HepG2 (cell line): Measurements from ENCODE around the gene GLB1L3. TPM values are rescaled to one million over a fixed set of nuclear protein-coding genes. Genes with fewer than 3 reads are reported as not detected.

Experiments
- ATAC-seq: fragments of 200-7000 bp; cut with Tn5 transposase; 3 replicates; pipeline ENCODE4 v1.9.1; 2020; ENCODE audit warnings: mild to moderate bottlenecking, moderate library complexity
- BruUV-seq: library from RNA; stranded (reverse); fragments of 400-500 nt; replicated peaks from 2 replicates; lab custom pipeline; 2021; lab: Mats Ljungman, UMichigan
- CTCF ChIA-PET: fragments of 300-600 bp; formaldehyde crosslinking; extraction: SDS; loops from one replicate; lab custom pipeline; 2021; ENCODE audit warnings: low total read pairs, inconsistent platforms, low intra/inter-chr PET ratio; lab: Yijun Ruan, JAX
- POLR2A ChIA-PET: fragments of 350-600 bp; sonication (Branson Sonifier 250); formaldehyde crosslinking; loops from one replicate; lab custom pipeline; 2020; ENCODE audit warnings: antibody characterized with exemption, inconsistent platforms; lab: Yijun Ruan, JAX
- DNase-seq: peaks from one replicate; pipeline ENCODE4 v3.0.0-alpha.2; 2015; ENCODE audit warnings: low spot score
- FAIRE-seq: peaks from 3 replicates; lab custom pipeline; 2011; peaks lifted over from hg19 to GRCh38; lab: Jason Lieb, UNC
- H2AFZ ChIP-seq: one replicate; pipeline ENCODE4 v1.6.1; 2011; ENCODE audit warnings: low read length, inconsistent platforms
- H3K27ac ChIP-seq: fragments of 300-600 bp; 3 replicates; pipeline ENCODE4 v1.8.0; 2011; ENCODE audit warnings: mixed run types, mild to moderate bottlenecking, mixed read lengths, low read length, inconsistent platforms; ENCODE audit not compliant: insufficient read depth; ENCODE audit errors: extremely low read length
- H3K27me3 ChIP-seq, 2 experiments: fragments of 200-600 bp in 1 of 2; 2 replicates in 1 of 2; 3 replicates in 1 of 2; pipeline versions ENCODE4 v1.6.0 to v1.8.0; 2011; ENCODE audit warnings: low read length in 2 of 2, mild to moderate bottlenecking in 2 of 2, moderate library complexity in 2 of 2, inconsistent platforms in 1 of 2; ENCODE audit not compliant: insufficient read depth in 2 of 2, control insufficient read depth in 1 of 2
- H3K36me3 ChIP-seq, 2 experiments: fragments of 200-600 bp in 1 of 2; replicated peaks in 1 of 2; 2 replicates in 1 of 2; 3 replicates in 1 of 2; pipeline versions ENCODE4 v1.5.1 to v1.8.0; 2011; ENCODE audit warnings: low read length in 2 of 2, inconsistent platforms in 1 of 2; ENCODE audit not compliant: insufficient read depth in 2 of 2, control insufficient read depth in 1 of 2
- H3K4me1 ChIP-seq: 2 replicates; pipeline ENCODE4 v1.5.1; 2012; ENCODE audit warnings: low read length, inconsistent platforms; ENCODE audit not compliant: insufficient read depth
- H3K4me2 ChIP-seq: 2 replicates; pipeline ENCODE4 v1.6.0; 2011; ENCODE audit warnings: low read depth, low read length, inconsistent platforms
- H3K4me3 ChIP-seq, 3 experiments: fragments of 200-600 bp in 1 of 3; sonication (generic), shearing (Covaris generic) in 1 of 3; replicated peaks in 1 of 3; 2 replicates each; pipeline ENCODE4 v1.5.1; 2011 to 2016; ENCODE audit warnings: low read length in 3 of 3, inconsistent platforms in 2 of 3, low read depth in 2 of 3, mild to moderate bottlenecking in 2 of 3, control low read depth in 1 of 3, mixed read lengths in 1 of 3; ENCODE audit not compliant: insufficient read depth in 1 of 3
- H3K79me2 ChIP-seq: one replicate; pipeline ENCODE4 v1.6.1; 2011; ENCODE audit warnings: low read length, inconsistent platforms; ENCODE audit not compliant: insufficient read depth
- H3K9ac ChIP-seq: 2 replicates; pipeline ENCODE4 v1.6.0; 2011; ENCODE audit warnings: mild to moderate bottlenecking, low read depth, low read length, inconsistent platforms; ENCODE audit not compliant: insufficient read depth
- H3K9me3 ChIP-seq: 2 replicates; pipeline ENCODE4 v1.5.1; 2012; ENCODE audit warnings: mild to moderate bottlenecking, low read length
- H4K20me1 ChIP-seq: 2 replicates; pipeline ENCODE4 v1.6.0; 2011; ENCODE audit warnings: inconsistent platforms, mild to moderate bottlenecking, low read length, moderate library complexity; ENCODE audit not compliant: insufficient read depth
- CTCF ChIP-seq: sonication (generic); formaldehyde crosslinking; IDR thresholded peaks from 2 replicates; pipeline ENCODE4 v1.5.0; 2020; ENCODE audit warnings: mild to moderate bottlenecking, missing genetic modification reagents, moderate library complexity
- IKZF1 ChIP-seq: fragments of 450-650 bp; IDR thresholded peaks from 2 replicates; pipeline ENCODE4 v1.7.1; 2016
- MNT ChIP-seq: fragments of 450-650 bp; IDR thresholded peaks from 2 replicates; pipeline ENCODE4 v1.6.1; 2016
- NBN ChIP-seq: fragments of 450-650 bp; conservative IDR thresholded peaks from 2 replicates; pipeline ENCODE4 v1.6.1; 2017
- NFIB ChIP-seq: sonication (generic); formaldehyde crosslinking; IDR thresholded peaks from 2 replicates; pipeline ENCODE4 v1.9.0; 2021; ENCODE audit warnings: missing genetic modification reagents, mild to moderate bottlenecking, borderline replicate concordance
- SIX4 ChIP-seq: sonication (generic); formaldehyde crosslinking; IDR thresholded peaks from 2 replicates; pipeline ENCODE4 v1.4.0; 2020; ENCODE audit warnings: missing genetic modification reagents
- STAG1 ChIP-seq: sonication (generic); formaldehyde crosslinking; IDR thresholded peaks from 2 replicates; pipeline ENCODE4 v1.4.0; 2020; ENCODE audit warnings: missing genetic modification reagents
- TAF15 ChIP-seq: fragments of 200-400 bp; formaldehyde crosslinking; IDR thresholded peaks from one replicate; pipeline ENCODE4 v1.6.1; 2018; ENCODE audit warnings: mild to moderate bottlenecking, low read depth, low read length; ENCODE audit not compliant: poor library complexity, severe bottlenecking
- ZNF605 ChIP-seq: sonication (generic); formaldehyde crosslinking; IDR thresholded peaks from 2 replicates; pipeline ENCODE4 v1.8.0; 2022; ENCODE audit warnings: mild to moderate bottlenecking, missing genetic modification reagents
- ZNF7 ChIP-seq: IDR thresholded peaks from 2 replicates; pipeline ENCODE4 v1.6.1; 2016; ENCODE audit warnings: missing biosample characterization, missing genetic modification reagents
- WGBS: methylation state at CpG from one replicate; pipeline ENCODE4 v1.1.6; 2017; ENCODE audit warnings: low lambda C conversion rate; 5-methylcytosine and 5-hydroxymethylcytosine counted together
- in situ Hi-C: cut with HindIII; loops from 2 replicates; pipeline ENCODE4 v1.10.0; 2017; ENCODE audit warnings: low pct_unique_long_range_greater_than_20kb; ENCODE audit not compliant: extremely low pct_ligation_motif_present
- intact Hi-C: fragments of 100-400 bp; cut with micrococcal nuclease; formaldehyde crosslinking; loops from one replicate; pipeline ENCODE4 v1.10.0; 2022; ENCODE audit not compliant: unreplicated experiment
- polyA plus RNA-seq, 8 experiments: library from polyadenylated mRNA; depleted of rRNA in 3 of 8; stranded (reverse) in 7 of 8; unstranded in 1 of 8; fragments of >200 nt; fragmentation: Illumina TruSeq in 4 of 8; extraction: Trizol in 4 of 8; gene quantifications; 2 replicates each; pipeline versions ENCODE4 v1.2.1 to v1.2.3, GENCODE V29; 2011 to 2016; ENCODE audit warnings: low read depth in 4 of 8, missing spikeins in 1 of 8, mixed read lengths in 1 of 8; ENCODE audit not compliant: insufficient read depth in 1 of 8
- total RNA-seq, 5 experiments: library from RNA; depleted of rRNA; stranded (reverse); fragments of >200 nt; fragmentation: Illumina TruSeq; extraction: Trizol; gene quantifications; 2 replicates each; pipeline ENCODE4 v1.2.3, GENCODE V29; 2016; ENCODE audit warnings: low read depth in 1 of 5

GLB1L3 gene
- total and polyA plus RNA-seq, 2 of the 13 experiments (the other 11 are each of a cell fraction or from before 2014, with no cell fraction given) = not detected

- H3K9ac ChIP-seq = no peak overlapping the region
- H3K9me3 ChIP-seq = no peaks in the 10 kb centered on the region
- intact Hi-C loops = no loop called here
- peak; percentile 60 for ATAC-seq
- WGBS = 0% methylated on average over 5 of the region's 5 CpGs
- H3K27ac ChIP-seq = no peak overlapping the region
- DNase-seq = peak; percentile 21
- no peak overlapping the region for H2AFZ ChIP-seq
- ChIA-PET CTCF (no interaction called here), POLR2A (no interaction called here)
- in situ Hi-C loops = no loop called here
- peaks cover 0 to 21% of the 10 kb centered on the region in 2 experiments; a peak in 2 of 5 replicates for H3K27me3 ChIP-seq
- no peaks in the 10 kb centered on the region for H3K36me3 ChIP-seq
- no peaks in the 10 kb centered on the region for H3K79me2 ChIP-seq
- H4K20me1 ChIP-seq = no peaks in the 10 kb centered on the region
- TF ChIP-seq NFIB (CRISPR knock-in tag) (no peak), ZNF605 (no peak), CTCF (CRISPR knock-in tag) (peak; percentile 51), NBN (no peak), TAF15 (no peak), IKZF1 (no peak), STAG1 (CRISPR knock-in tag) (peak; percentile 36), ZNF7 (0 out of 2 replicates have a peak, but pooled peaks have one; percentile 25), MNT (peak; percentile 11; the same call in 1 of the 2 replicates), SIX4 (CRISPR knock-in tag) (no peak)
- BruUV-seq = no TSS peak
- FAIRE-seq = no peak
- no peak overlapping the region for H3K4me2 ChIP-seq
- no peak overlapping the region for H3K4me3 ChIP-seq
- peaks cover 20% of the 10 kb centered on the region for H3K4me1 ChIP-seq
Measured at GRCh38 chr11:134270250-134270714, 5.9 kb upstream of the GLB1L3 start.
